ENCODE results near the gene CLEC11A. TPM values are rescaled to one million over a fixed set of nuclear protein-coding genes. Genes with fewer than 3 reads are reported as not detected.
"Not testable (repeated sequence)": the region's sequence is repeated elsewhere in the genome, so short reads cannot be mapped to it uniquely, and the experiment has no call there.

The CLEC11A gene
- total RNA-seq, 1 donor from 2014 or later = 0.89 TPM

- Mint-ChIP-seq H3K4me1 (no peaks in the 10 kb centered on the region), H3K4me3 (no peak overlapping the region), H3K9me3 (no peaks in the 10 kb centered on the region), H3K27me3 (peaks cover 6% of the 10 kb centered on the region), H3K36me3 (ENCODE audit: low read depth) (no peaks in the 10 kb centered on the region), H3K27ac (no peak overlapping the region)
- intact Hi-C loops (cut with micrococcal nuclease) = no loop called here
- no peak for DNase-seq
Measured at GRCh38 chr19:50741179-50741933, 18.2 kb downstream of the CLEC11A start.

GRCh38 chr19:50743537-50743936 is 20.4 kb downstream of the CLEC11A start:
- Mint-ChIP-seq H3K36me3 (ENCODE audit: low read depth) (no peaks in the 10 kb centered on the region), H3K27me3 (peaks cover 3% of the 10 kb centered on the region), H3K27ac (no peak overlapping the region), H3K4me3 (no peak overlapping the region), H3K4me1 (no peaks in the 10 kb centered on the region), H3K9me3 (no peaks in the 10 kb centered on the region)
- no peak for DNase-seq
- intact Hi-C loops (cut with micrococcal nuclease) = no loop called here

DNA sequence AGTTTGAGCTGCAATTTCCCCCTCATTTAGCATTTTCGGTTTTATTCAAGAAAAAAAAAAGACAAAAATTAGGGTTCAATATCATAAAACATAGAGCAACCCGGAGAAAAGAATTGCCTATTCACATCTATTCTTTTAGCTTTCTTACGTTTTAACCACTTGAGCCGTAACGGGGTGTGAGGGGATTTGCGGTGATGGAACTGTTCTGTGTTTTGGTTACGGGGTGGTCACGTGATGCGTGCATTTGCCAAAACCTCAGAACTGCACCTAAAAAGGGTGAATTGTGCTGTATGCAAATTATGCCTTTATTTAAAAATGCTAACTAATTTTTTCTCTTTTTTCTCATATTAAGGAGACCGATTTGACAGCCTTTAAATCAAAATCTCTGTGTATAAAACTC is 22.1 kb downstream of the CLEC11A start:
- Mint-ChIP-seq H3K4me1 (no peaks in the 10 kb centered on the region), H3K27me3 (peaks cover 3% of the 10 kb centered on the region), H3K4me3 (no peak overlapping the region), H3K27ac (no peak overlapping the region), H3K9me3 (no peaks in the 10 kb centered on the region), H3K36me3 (ENCODE audit: low read depth) (no peaks in the 10 kb centered on the region)
- DNase-seq = no peak
- intact Hi-C loops (cut with micrococcal nuclease) = no loop called here

GRCh38 chr19:50747141-50747540 is 24.0 kb downstream of the CLEC11A start:
- intact Hi-C loops (cut with micrococcal nuclease); H3K9me3 Mint-ChIP-seq; H3K4me3 Mint-ChIP-seq; DNase-seq; H3K36me3 Mint-ChIP-seq (ENCODE audit: low read depth); H3K27ac Mint-ChIP-seq; H3K4me1 Mint-ChIP-seq; H3K27me3 Mint-ChIP-seq: not testable (repeated sequence)

GRCh38 chr19:50749490-50749889 is 26.3 kb downstream of the CLEC11A start:
- no peaks in the 10 kb centered on the region for H3K4me1 Mint-ChIP-seq
- no peak for DNase-seq
- H3K4me3 Mint-ChIP-seq = no peak overlapping the region
- H3K27me3 Mint-ChIP-seq = no peaks in the 10 kb centered on the region
- no peaks in the 10 kb centered on the region for H3K36me3 Mint-ChIP-seq (ENCODE audit: low read depth)
- intact Hi-C loops (cut with micrococcal nuclease) = no loop called here
- H3K27ac Mint-ChIP-seq = no peak overlapping the region
- no peaks in the 10 kb centered on the region for H3K9me3 Mint-ChIP-seq

DNA sequence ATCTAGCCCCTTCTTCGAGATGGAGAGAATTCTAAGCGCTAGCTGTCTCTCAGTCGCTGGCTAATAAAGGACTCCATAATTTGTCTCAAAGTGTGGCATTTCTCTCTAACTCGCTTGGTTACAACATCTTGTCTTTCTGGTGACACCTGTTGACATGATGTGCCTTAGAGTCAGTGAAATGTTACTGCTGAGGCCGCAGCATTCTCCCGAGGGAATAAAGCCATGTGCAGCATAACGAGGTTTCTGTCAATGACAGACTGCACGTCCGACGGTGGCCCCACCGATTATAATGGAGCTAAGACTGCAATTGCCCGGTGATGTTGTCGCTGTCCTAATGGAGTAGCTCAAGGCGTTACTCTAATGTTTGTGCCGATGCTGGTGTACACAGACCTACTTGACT is 26.8 kb downstream of the CLEC11A start:
- Mint-ChIP-seq H3K27me3 (no peaks in the 10 kb centered on the region), H3K4me3 (no peak overlapping the region), H3K4me1 (no peaks in the 10 kb centered on the region), H3K9me3 (no peaks in the 10 kb centered on the region), H3K27ac (no peak overlapping the region), H3K36me3 (ENCODE audit: low read depth) (no peaks in the 10 kb centered on the region)
- intact Hi-C loops (cut with micrococcal nuclease) = no loop called here
- DNase-seq = no peak

DNA sequence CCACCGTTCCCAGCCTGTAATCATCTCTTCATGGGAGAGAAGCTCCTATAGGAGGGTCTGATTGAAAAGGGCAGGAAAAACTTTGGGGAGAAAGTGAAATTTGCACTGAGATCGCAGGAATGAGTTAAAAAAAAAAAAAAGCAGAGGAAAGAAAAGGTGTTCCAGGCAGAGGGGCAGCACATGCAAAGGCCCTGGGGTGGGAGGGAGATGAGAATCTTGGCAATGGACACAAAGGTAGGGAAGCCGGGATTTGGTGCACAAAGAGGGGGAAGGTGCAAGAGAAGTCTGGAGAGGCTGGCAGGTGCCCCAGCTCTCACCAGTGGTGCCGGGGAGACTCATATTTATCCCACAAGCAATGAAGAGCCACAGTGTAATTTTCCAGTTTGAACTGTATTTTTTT is 30.7 kb downstream of the CLEC11A start:
- H3K27me3 Mint-ChIP-seq = no peaks in the 10 kb centered on the region
- H3K27ac Mint-ChIP-seq = no peak overlapping the region
- no peak overlapping the region for H3K4me3 Mint-ChIP-seq
- H3K36me3 Mint-ChIP-seq (ENCODE audit: low read depth) = no peaks in the 10 kb centered on the region
- H3K9me3 Mint-ChIP-seq = no peaks in the 10 kb centered on the region
- no peaks in the 10 kb centered on the region for H3K4me1 Mint-ChIP-seq
- intact Hi-C loops (cut with micrococcal nuclease) = no loop called here
- no peak for DNase-seq

- DNase-seq; H3K27ac Mint-ChIP-seq; H3K4me1 Mint-ChIP-seq; intact Hi-C loops (cut with micrococcal nuclease); H3K9me3 Mint-ChIP-seq; H3K36me3 Mint-ChIP-seq (ENCODE audit: low read depth); H3K4me3 Mint-ChIP-seq; H3K27me3 Mint-ChIP-seq: not testable (repeated sequence)
Measured at GRCh38 chr19:50756244-50756643, 33.1 kb downstream of the CLEC11A start.

DNA sequence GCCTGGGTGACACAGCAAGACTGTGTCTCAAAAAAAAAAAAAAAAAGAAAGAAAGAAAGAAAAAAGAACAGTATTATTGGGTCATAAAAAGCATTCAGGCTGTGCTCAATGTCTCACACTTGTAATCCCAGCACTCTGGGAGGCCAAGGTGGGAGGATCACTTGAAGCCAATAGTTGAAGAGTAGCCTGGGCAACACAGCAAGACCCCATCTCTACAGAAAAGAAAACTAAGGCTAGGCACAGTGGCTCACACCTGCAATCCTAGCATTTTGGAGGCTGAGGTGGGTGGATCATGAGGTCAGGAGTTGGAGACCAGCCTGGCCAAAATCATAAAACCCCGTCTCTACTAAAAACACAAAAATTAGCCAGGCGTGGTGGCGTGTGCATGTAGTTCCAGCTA is 34.5 kb downstream of the CLEC11A start:
- H3K27ac Mint-ChIP-seq; DNase-seq; H3K4me3 Mint-ChIP-seq; H3K27me3 Mint-ChIP-seq; H3K9me3 Mint-ChIP-seq; H3K4me1 Mint-ChIP-seq; intact Hi-C loops (cut with micrococcal nuclease); H3K36me3 Mint-ChIP-seq (ENCODE audit: low read depth): not testable (repeated sequence)

DNA sequence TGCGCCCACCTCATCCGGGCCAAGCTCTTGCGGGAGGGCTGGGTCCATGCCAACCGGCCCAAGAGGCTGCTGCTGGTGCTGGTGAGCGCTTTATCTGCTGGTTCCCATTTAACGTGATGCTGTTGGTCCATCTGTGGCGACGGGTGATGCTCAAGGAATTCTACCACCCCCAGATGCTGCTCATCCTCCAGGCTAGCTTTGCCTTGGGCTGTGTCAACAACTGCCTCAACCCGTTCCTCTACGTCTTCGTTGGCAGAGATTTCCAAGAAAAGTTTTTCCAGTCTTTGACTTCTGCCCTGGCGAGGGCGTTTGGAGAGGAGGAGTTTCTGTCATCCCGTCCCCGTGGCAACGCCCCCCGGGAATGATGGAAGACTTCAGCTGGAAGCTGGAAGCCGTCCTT is 35.9 kb downstream of the CLEC11A start:
- intact Hi-C loops (cut with micrococcal nuclease); H3K4me3 Mint-ChIP-seq; H3K4me1 Mint-ChIP-seq; H3K27me3 Mint-ChIP-seq; H3K27ac Mint-ChIP-seq; H3K36me3 Mint-ChIP-seq (ENCODE audit: low read depth); DNase-seq; H3K9me3 Mint-ChIP-seq: not testable (repeated sequence)

DNA sequence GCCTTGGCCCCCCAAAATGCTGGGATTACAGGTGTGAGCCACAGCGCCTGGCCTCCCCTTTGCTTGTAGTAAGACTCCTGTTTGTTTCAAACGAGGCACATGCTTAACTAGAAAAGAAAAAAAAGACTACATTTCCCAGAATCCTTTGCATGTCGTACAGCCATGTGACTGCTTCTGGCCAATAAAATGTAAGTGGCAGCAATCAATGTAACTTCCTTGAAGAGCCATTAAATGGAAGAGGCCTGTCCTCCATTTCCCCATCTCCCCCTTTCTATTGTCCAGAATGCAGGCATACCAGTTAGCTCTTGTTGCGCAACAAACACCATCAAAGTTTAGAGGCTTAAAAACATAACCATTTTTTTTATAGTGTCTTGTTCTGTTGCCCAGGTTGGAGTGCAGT is 36.7 kb downstream of the CLEC11A start:
- Mint-ChIP-seq H3K27me3 (no peaks in the 10 kb centered on the region), H3K9me3 (no peaks in the 10 kb centered on the region), H3K27ac (no peak overlapping the region), H3K4me1 (no peaks in the 10 kb centered on the region), H3K4me3 (no peak overlapping the region), H3K36me3 (ENCODE audit: low read depth) (no peaks in the 10 kb centered on the region)
- DNase-seq = no peak
- intact Hi-C loops (cut with micrococcal nuclease) = no loop called here

DNA sequence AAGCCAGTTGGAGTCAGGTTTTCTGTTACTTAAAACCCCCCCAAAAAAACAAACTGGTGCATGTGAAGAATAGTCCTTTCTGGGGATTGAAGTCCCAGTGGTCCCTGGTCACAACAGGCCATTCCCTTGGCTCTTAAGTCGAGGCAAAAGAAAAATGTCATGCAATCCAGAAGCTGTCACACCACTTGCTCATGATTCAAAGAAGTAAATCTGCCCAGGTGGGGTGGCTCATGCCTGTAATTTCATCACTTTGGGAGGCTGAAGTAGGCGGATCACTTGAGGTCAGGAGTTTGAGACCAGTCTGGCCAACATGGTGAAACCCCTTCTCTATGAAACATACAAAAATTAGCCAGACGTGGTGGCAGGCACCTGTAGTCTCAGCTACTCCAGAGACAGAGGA is 38.3 kb downstream of the CLEC11A start:
- H3K27ac Mint-ChIP-seq; H3K9me3 Mint-ChIP-seq; intact Hi-C loops (cut with micrococcal nuclease); H3K4me1 Mint-ChIP-seq; H3K36me3 Mint-ChIP-seq (ENCODE audit: low read depth); DNase-seq; H3K4me3 Mint-ChIP-seq; H3K27me3 Mint-ChIP-seq: not testable (repeated sequence)

DNA sequence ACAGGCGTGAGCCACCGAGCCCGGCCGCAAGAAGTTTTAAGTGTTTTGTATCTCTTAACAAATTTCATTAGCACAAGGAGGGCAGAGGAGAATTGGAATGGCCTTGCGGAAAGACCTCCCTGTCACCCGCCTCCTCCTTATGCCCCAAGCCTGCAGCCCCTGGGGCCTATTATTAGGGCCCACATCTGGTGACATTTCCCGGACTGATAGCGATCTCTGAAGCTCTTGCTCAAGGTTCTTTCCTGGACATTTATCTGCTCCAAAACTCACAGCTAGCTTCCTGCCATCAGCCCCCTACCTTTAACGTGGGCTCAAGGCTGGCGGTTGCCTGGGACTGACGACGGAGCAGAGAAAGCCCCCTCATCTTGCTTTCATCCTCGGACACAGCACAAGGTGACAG is 40.4 kb downstream of the CLEC11A start:
- DNase-seq; H3K4me3 Mint-ChIP-seq; H3K4me1 Mint-ChIP-seq; H3K27me3 Mint-ChIP-seq; H3K27ac Mint-ChIP-seq; H3K36me3 Mint-ChIP-seq (ENCODE audit: low read depth); H3K9me3 Mint-ChIP-seq; intact Hi-C loops (cut with micrococcal nuclease): not testable (repeated sequence)

GRCh38 chr19:50764409-50764808 is 41.2 kb downstream of the CLEC11A start:
- intact Hi-C loops (cut with micrococcal nuclease) = no loop called here
- Mint-ChIP-seq H3K27ac (no peak overlapping the region), H3K36me3 (ENCODE audit: low read depth) (no peaks in the 10 kb centered on the region), H3K4me3 (no peak overlapping the region), H3K9me3 (no peaks in the 10 kb centered on the region), H3K27me3 (no peaks in the 10 kb centered on the region), H3K4me1 (no peaks in the 10 kb centered on the region)
- DNase-seq = no peak

DNA sequence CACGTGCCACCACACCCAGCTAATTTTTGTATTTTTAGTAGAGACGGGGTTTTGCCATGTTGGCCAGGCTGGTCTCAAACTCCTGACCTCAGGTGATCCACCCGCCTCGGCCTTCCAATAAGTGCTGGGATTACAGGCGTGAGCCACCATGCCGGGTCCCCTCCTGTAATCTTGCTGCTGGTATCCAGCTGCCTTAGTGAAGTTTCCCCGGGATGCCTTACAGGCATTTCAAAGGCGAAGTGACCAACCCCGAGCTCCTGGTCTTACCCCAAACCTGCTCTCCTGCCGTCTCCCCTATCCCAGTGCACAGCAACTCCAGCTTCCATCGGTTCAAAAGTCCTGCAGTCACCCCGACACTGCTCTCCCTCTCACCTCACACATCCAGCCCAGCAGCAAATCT is 43.6 kb downstream of the CLEC11A start:
- H3K27ac Mint-ChIP-seq; H3K4me3 Mint-ChIP-seq; H3K4me1 Mint-ChIP-seq; DNase-seq; H3K27me3 Mint-ChIP-seq; H3K36me3 Mint-ChIP-seq (ENCODE audit: low read depth); intact Hi-C loops (cut with micrococcal nuclease); H3K9me3 Mint-ChIP-seq: not testable (repeated sequence)

All from activated CD4-positive, alpha-beta T cell treated with anti-CD3 and anti-CD28 coated beads, Interleukin-2, amount 10 ng/mL, durations not matched to agents 24 days and 14 days (primary cell).